Activated CD8-positive, alpha-beta T cell treated with anti-CD3 and anti-CD28 coated beads, Interleukin-2, amount 10 ng/mL, durations not matched to agents 7 days and 5 days (primary cell): Measurements from ENCODE around the gene ZNF112. TPM values are rescaled to one million over a fixed set of nuclear protein-coding genes. Genes with fewer than 3 reads are reported as not detected.

Experiments used
- ATAC-seq: fragments of 150-1000 bp; cut with Tn5 transposase; one replicate; pipeline ENCODE4 v1.10.0; 2021; ENCODE audit warnings: moderate library complexity
- CTCF ChIA-PET: fragments of 350-600 bp; sonication (Branson Sonifier 250); formaldehyde crosslinking; loops from one replicate; lab custom pipeline; 2021; ENCODE audit warnings: antibody characterized with exemption; lab: Charles Lee
- POLR2A ChIA-PET: fragments of 350-600 bp; sonication (Branson Sonifier 250); formaldehyde crosslinking; loops from one replicate; lab custom pipeline; 2021; ENCODE audit warnings: antibody characterized with exemption; lab: Charles Lee
- DNase-seq: peaks from one replicate; pipeline ENCODE4 v3.0.0-alpha.2; 2020
- H3K27ac Mint-ChIP-seq: one replicate; pipeline ENCODE4 v1.8.0; 2021; ENCODE audit warnings: mild to moderate bottlenecking, mixed read lengths
- H3K27me3 Mint-ChIP-seq: one replicate; pipeline ENCODE4 v1.8.0; 2021; ENCODE audit warnings: low read depth, mixed read lengths
- H3K36me3 Mint-ChIP-seq: one replicate; pipeline ENCODE4 v1.8.0; 2021; ENCODE audit warnings: low read depth, mixed read lengths
- H3K4me1 Mint-ChIP-seq: one replicate; pipeline ENCODE4 v1.8.0; 2021; ENCODE audit warnings: low read depth, mixed read lengths
- H3K4me3 Mint-ChIP-seq: one replicate; pipeline ENCODE4 v1.8.0; 2021; ENCODE audit warnings: mild to moderate bottlenecking, mixed read lengths
- H3K9me3 Mint-ChIP-seq: one replicate; pipeline ENCODE4 v1.8.0; 2022; ENCODE audit warnings: mixed read lengths; ENCODE audit not compliant: insufficient read depth
- total RNA-seq, 2 experiments: library from RNA; stranded (reverse); gene quantifications; one replicate each; pipeline ENCODE4 v1.2.3, GENCODE V29; 2021

The ZNF112 gene
- total RNA-seq, 2 experiments from 2014 or later: not detected

- DNase-seq: no peak
- ChIA-PET CTCF (no interaction called here), POLR2A (no interaction called here)
- no peak for ATAC-seq
- no peak overlapping the region for H3K4me3 Mint-ChIP-seq
- no peaks in the 10 kb centered on the region for H3K4me1 Mint-ChIP-seq
- H3K36me3 Mint-ChIP-seq: peaks cover 16% of the 10 kb centered on the region
- H3K27me3 Mint-ChIP-seq: no peaks in the 10 kb centered on the region
- H3K9me3 Mint-ChIP-seq: peaks cover 42% of the 10 kb centered on the region
- H3K27ac Mint-ChIP-seq: no peak overlapping the region
Measured at GRCh38 chr19:44278181-44278690, 78.2 kb downstream of the ZNF112 start.

GRCh38 chr19:44277331-44277730, 79.1 kb downstream of the ZNF112 start:
- Mint-ChIP-seq H3K36me3 (peaks cover 23% of the 10 kb centered on the region), H3K27ac (no peak overlapping the region), H3K4me1 (no peaks in the 10 kb centered on the region), H3K9me3 (peaks cover 44% of the 10 kb centered on the region), H3K27me3 (no peaks in the 10 kb centered on the region), H3K4me3 (no peak overlapping the region)
- CTCF ChIA-PET: no interaction called here
- no peak for DNase-seq
- POLR2A ChIA-PET: no interaction called here
- no peak for ATAC-seq

Other genes with a start within 250 kb of the ZNF112 start
- gene ZNF225, start 243.3 kb downstream of the ZNF112 start, total RNA-seq: 1 to 10 TPM; 4.1 to 4.5 TPM
- 10 to 100 TPM in 1 of 2 experiments, 1 to 10 TPM in 1; 9.6 to 10.1 TPM for gene ZNF234, start 215.1 kb downstream of the ZNF112 start, total RNA-seq
- gene ZNF226, start 191.6 kb downstream of the ZNF112 start, total RNA-seq: 10 to 100 TPM; 12.9 to 14.7 TPM
- gene ZNF227, start 144.1 kb downstream of the ZNF112 start, total RNA-seq: 10 to 100 TPM; 22.8 to 27.7 TPM
- gene ZNF233, start 96.8 kb downstream of the ZNF112 start, total RNA-seq: 1 to 10 TPM in 1 of 2 experiments, under 1 TPM in 1; 0.73 to 1.0 TPM
- gene ZNF235, start 51.7 kb downstream of the ZNF112 start, total RNA-seq: 1 to 10 TPM; 5.5 to 5.6 TPM
- 1 to 10 TPM; 1.2 to 1.7 TPM for gene ZNF285, start 44.9 kb upstream of the ZNF112 start, total RNA-seq
- gene ZNF229, start 91.8 kb upstream of the ZNF112 start, total RNA-seq: 1 to 10 TPM; 2.2 TPM
- 10 to 100 TPM; 12.1 to 12.5 TPM for gene ZNF180, start 143.8 kb upstream of the ZNF112 start, total RNA-seq
- gene CEACAM20, start 173.0 kb upstream of the ZNF112 start, total RNA-seq: not detected